Measurements from ENCODE around the gene CBLN3.

Gene CBLN3

DNA sequence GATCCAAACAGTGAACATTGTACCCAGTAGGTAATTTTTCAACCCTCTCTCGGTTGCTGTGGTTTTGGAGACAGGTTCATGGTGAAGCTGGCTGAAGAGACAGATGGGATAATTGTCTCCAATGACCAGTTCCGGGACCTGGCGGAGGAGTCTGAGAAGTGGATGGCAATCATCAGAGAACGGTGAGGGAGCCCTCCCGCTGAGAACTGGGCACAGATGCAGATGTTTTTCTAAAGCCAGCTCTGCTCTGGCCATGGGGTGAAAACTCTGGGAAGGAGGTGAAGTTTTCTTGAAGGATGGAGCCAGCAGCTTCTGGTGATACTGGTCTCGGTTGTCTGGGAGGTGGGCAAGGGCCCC is 6.5 kb upstream of the CBLN3 start:
- peaks cover 7% of the 10 kb centered on the region for H3K4me1 ChIP-seq (ENCODE audit: low read length)
- no peak overlapping the region for H3K4me2 ChIP-seq (ENCODE audit: low read length)

DNA sequence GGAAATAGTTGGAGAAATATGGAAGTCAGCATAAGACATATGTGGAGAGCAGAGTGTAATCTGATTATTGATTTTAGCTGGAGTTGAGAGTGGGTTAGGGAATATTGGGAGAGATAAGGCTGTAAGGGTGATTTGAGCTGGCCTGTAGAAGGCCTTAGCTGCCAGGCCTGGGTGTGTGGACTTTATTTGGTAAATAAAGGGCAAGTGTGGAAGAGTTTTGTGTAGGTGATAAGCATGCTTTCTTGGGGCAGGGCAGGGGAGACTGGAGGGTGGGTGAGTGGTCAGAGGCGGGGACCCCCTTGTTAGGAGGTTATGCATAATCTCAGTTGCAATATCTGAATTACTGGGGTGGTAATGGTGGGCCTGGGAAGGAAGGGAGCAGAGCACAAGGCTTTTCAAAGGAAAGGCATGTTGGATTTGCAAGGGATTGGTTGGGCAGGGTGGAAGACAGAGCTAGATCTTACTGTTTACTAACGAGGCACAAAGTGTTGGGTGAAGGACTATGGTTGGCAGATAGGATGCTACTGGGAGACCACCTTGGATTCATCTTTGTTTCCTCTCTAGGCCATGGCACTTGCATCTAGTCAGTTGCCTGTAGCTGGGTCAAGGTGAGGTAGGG is 5.8 kb upstream of the CBLN3 start:
- Histone ChIP-seq H2AFZ (ENCODE audit: low read depth, low read length) (no peak overlapping the region), H3K4me2 (ENCODE audit: low read length) (no peak overlapping the region), H3K4me1 (ENCODE audit: low read length) (peaks cover 8% of the 10 kb centered on the region), H4K20me1 (ENCODE audit: insufficient read depth, low read length) (0 out of 2 replicates have a peak, but pooled peaks cover 5% of the 10 kb centered on the region), H3K36me3 (replicated peaks; ENCODE audit: low read depth, low read length) (peaks cover 70% of the 10 kb centered on the region), H3K4me3 (ENCODE audit: low read length) (no peak overlapping the region), H3K9ac (ENCODE audit: low read length) (no peak overlapping the region), H3K27ac (ENCODE audit: low read length) (no peak overlapping the region), H3K79me2 (ENCODE audit: low read length) (peaks cover 13% of the 10 kb centered on the region), H3K9me3 (ENCODE audit: insufficient read depth, low read length) (no peaks in the 10 kb centered on the region), H3K27me3 (ENCODE audit: low read depth, low read length) (no peaks in the 10 kb centered on the region)
- TF ChIP-seq, protein P1, sequence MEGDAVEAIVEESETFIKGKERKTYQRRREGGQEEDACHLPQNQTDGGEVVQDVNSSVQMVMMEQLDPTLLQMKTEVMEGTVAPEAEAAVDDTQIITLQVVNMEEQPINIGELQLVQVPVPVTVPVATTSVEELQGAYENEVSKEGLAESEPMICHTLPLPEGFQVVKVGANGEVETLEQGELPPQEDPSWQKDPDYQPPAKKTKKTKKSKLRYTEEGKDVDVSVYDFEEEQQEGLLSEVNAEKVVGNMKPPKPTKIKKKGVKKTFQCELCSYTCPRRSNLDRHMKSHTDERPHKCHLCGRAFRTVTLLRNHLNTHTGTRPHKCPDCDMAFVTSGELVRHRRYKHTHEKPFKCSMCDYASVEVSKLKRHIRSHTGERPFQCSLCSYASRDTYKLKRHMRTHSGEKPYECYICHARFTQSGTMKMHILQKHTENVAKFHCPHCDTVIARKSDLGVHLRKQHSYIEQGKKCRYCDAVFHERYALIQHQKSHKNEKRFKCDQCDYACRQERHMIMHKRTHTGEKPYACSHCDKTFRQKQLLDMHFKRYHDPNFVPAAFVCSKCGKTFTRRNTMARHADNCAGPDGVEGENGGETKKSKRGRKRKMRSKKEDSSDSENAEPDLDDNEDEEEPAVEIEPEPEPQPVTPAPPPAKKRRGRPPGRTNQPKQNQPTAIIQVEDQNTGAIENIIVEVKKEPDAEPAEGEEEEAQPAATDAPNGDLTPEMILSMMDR (IDR thresholded peaks at IDR 0.05; ENCODE audit: low read depth, low read length): no peak
- TF ChIP-seq EZH2phosphoT487 (IDR thresholded peaks at IDR 0.05; ENCODE audit: low read depth): no peak

More for the DNA sequence above, 6.5 kb upstream of the CBLN3 start:
- H2AFZ ChIP-seq (ENCODE audit: low read depth, low read length): no peak overlapping the region
- no peak for TF ChIP-seq EZH2phosphoT487 (IDR thresholded peaks at IDR 0.05; ENCODE audit: low read depth)
- TF ChIP-seq, protein P1 (IDR thresholded peaks at IDR 0.05; ENCODE audit: low read depth, low read length): no peak
- H3K9ac ChIP-seq (ENCODE audit: low read length): no peak overlapping the region
- H3K27ac ChIP-seq (ENCODE audit: low read length): no peak overlapping the region
- no peak overlapping the region for H3K4me3 ChIP-seq (ENCODE audit: low read length)
- no peaks in the 10 kb centered on the region for H3K27me3 ChIP-seq (ENCODE audit: low read depth, low read length)
- no peaks in the 10 kb centered on the region for H3K9me3 ChIP-seq (ENCODE audit: insufficient read depth, low read length)
- peaks cover 12% of the 10 kb centered on the region for H3K79me2 ChIP-seq (ENCODE audit: low read length)
- H4K20me1 ChIP-seq (ENCODE audit: insufficient read depth, low read length): 0 out of 2 replicates have a peak, but pooled peaks cover 5% of the 10 kb centered on the region
- peaks cover 76% of the 10 kb centered on the region for H3K36me3 ChIP-seq (replicated peaks; ENCODE audit: low read depth, low read length)

DNA sequence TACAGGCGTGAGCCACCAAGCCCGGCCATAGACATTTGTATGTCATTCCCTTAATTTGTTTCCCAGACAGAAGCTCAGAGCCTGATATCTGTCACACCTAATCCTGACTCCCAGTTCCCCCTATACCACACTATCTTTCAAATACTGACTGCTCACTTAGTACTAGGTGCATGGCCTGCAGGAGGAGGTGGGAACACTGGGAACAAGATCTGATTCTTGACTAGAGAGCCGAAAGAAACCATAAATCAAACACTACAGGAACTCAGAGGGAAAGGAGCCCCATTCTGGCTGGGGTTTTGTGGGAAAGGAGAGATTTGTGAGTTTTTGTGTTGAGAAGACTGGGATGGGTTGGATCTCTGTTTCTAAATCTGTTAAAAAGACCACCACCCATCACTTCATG is 5.2 kb upstream of the CBLN3 start:
- Histone ChIP-seq H3K4me1 (ENCODE audit: low read length) (peaks cover 8% of the 10 kb centered on the region), H3K4me2 (ENCODE audit: low read length) (no peak overlapping the region), H3K9ac (ENCODE audit: low read length) (no peak overlapping the region), H3K9me3 (ENCODE audit: insufficient read depth, low read length) (no peaks in the 10 kb centered on the region), H4K20me1 (ENCODE audit: insufficient read depth, low read length) (0 out of 2 replicates have a peak, but pooled peaks cover 5% of the 10 kb centered on the region), H3K27ac (ENCODE audit: low read length) (no peak overlapping the region), H2AFZ (ENCODE audit: low read depth, low read length) (no peak overlapping the region), H3K27me3 (ENCODE audit: low read depth, low read length) (no peaks in the 10 kb centered on the region), H3K4me3 (ENCODE audit: low read length) (no peak overlapping the region), H3K79me2 (ENCODE audit: low read length) (peaks cover 18% of the 10 kb centered on the region), H3K36me3 (replicated peaks; ENCODE audit: low read depth, low read length) (peaks cover 64% of the 10 kb centered on the region)
- TF ChIP-seq EZH2phosphoT487 (IDR thresholded peaks at IDR 0.05; ENCODE audit: low read depth): no peak
- TF ChIP-seq, protein P1 (IDR thresholded peaks at IDR 0.05; ENCODE audit: low read depth, low read length): no peak

DNA sequence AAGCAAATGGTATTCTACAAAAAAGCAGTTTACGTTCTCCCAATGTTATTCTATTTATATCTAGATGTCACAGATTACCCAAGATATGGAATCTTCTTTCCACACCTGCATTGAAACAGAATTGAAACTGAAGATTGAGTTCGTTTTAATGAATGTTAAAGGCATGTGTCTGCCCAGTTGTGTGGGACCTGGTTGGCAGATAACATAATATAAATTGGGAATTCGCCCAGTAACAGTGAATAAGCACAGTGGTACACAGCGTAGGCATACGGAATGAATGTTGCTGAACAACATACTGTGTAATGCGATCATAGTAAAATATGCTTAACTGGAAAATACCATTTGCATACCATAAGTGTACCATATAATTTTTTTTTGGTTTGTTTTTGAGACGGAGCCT is 4.6 kb upstream of the CBLN3 start:
- Histone ChIP-seq H3K4me2 (ENCODE audit: low read length) (no peak overlapping the region), H3K27me3 (ENCODE audit: low read depth, low read length) (no peaks in the 10 kb centered on the region), H3K4me1 (ENCODE audit: low read length) (peaks cover 12% of the 10 kb centered on the region), H3K79me2 (ENCODE audit: low read length) (peaks cover 18% of the 10 kb centered on the region), H4K20me1 (ENCODE audit: insufficient read depth, low read length) (0 out of 2 replicates have a peak, but pooled peaks cover 5% of the 10 kb centered on the region), H3K9ac (ENCODE audit: low read length) (no peak overlapping the region), H2AFZ (ENCODE audit: low read depth, low read length) (no peak overlapping the region), H3K4me3 (ENCODE audit: low read length) (no peak overlapping the region), H3K27ac (ENCODE audit: low read length) (no peak overlapping the region), H3K9me3 (ENCODE audit: insufficient read depth, low read length) (no peaks in the 10 kb centered on the region), H3K36me3 (replicated peaks; ENCODE audit: low read depth, low read length) (peaks cover 58% of the 10 kb centered on the region)
- no peak for TF ChIP-seq EZH2phosphoT487 (IDR thresholded peaks at IDR 0.05; ENCODE audit: low read depth)
- TF ChIP-seq, protein P1 (IDR thresholded peaks at IDR 0.05; ENCODE audit: low read depth, low read length): no peak

Data from OCI-LY3 (cell line).